ENCODE measurements around the gene ADAMTSL3.
A peak's percentile ranks its signal among the peaks of the same experiment; 100 is the strongest.

The ADAMTSL3 gene

GRCh38 chr15:83766339-83766738 is 112.4 kb downstream of the ADAMTSL3 start:
- no peak overlapping the region for H2AFZ ChIP-seq (ENCODE audit: low read depth, low read length)

GRCh38 chr15:83767741-83768140 is 113.8 kb downstream of the ADAMTSL3 start:
- H2AFZ ChIP-seq (ENCODE audit: low read depth, low read length), result no peak overlapping the region
- no peaks in the 10 kb centered on the region for H3K9me3 ChIP-seq (ENCODE audit: insufficient read depth, low read length)
- TF ChIP-seq EZH2phosphoT487 (IDR thresholded peaks at IDR 0.05; ENCODE audit: low read depth), result no peak
- TF ChIP-seq CTCF (IDR thresholded peaks at IDR 0.05; ENCODE audit: low read depth, low read length), result no peak
- H3K4me3 ChIP-seq (ENCODE audit: low read length), result no peak overlapping the region
- H3K27ac ChIP-seq (ENCODE audit: low read length), result no peak overlapping the region
- H3K4me2 ChIP-seq (ENCODE audit: low read length), result no peak overlapping the region
- no peaks in the 10 kb centered on the region for H4K20me1 ChIP-seq (ENCODE audit: insufficient read depth, low read length)
- no peak overlapping the region for H3K9ac ChIP-seq (ENCODE audit: low read length)
- no peaks in the 10 kb centered on the region for H3K4me1 ChIP-seq (ENCODE audit: low read length)
- H3K79me2 ChIP-seq (ENCODE audit: low read length), result no peaks in the 10 kb centered on the region
- no peaks in the 10 kb centered on the region for H3K36me3 ChIP-seq (replicated peaks; ENCODE audit: low read depth, low read length)
- H3K27me3 ChIP-seq (ENCODE audit: low read depth, low read length), result no peaks in the 10 kb centered on the region

More at GRCh38 chr15:83766339-83766738, 112.4 kb downstream of the ADAMTSL3 start:
- Histone ChIP-seq H3K27me3 (ENCODE audit: low read depth, low read length) (no peaks in the 10 kb centered on the region), H3K9ac (ENCODE audit: low read length) (no peak overlapping the region), H3K27ac (ENCODE audit: low read length) (no peak overlapping the region), H3K36me3 (replicated peaks; ENCODE audit: low read depth, low read length) (no peaks in the 10 kb centered on the region), H3K79me2 (ENCODE audit: low read length) (no peaks in the 10 kb centered on the region), H3K4me1 (ENCODE audit: low read length) (no peaks in the 10 kb centered on the region), H3K9me3 (ENCODE audit: insufficient read depth, low read length) (no peaks in the 10 kb centered on the region), H3K4me2 (ENCODE audit: low read length) (no peak overlapping the region), H3K4me3 (ENCODE audit: low read length) (no peak overlapping the region), H4K20me1 (ENCODE audit: insufficient read depth, low read length) (no peaks in the 10 kb centered on the region)
- no peak for TF ChIP-seq CTCF (IDR thresholded peaks at IDR 0.05; ENCODE audit: low read depth, low read length)
- TF ChIP-seq EZH2phosphoT487 (IDR thresholded peaks at IDR 0.05; ENCODE audit: low read depth), result no peak

- Histone ChIP-seq H3K27me3 (ENCODE audit: low read depth, low read length) (no peaks in the 10 kb centered on the region), H4K20me1 (ENCODE audit: insufficient read depth, low read length) (no peaks in the 10 kb centered on the region), H3K9ac (ENCODE audit: low read length) (no peak overlapping the region), H3K79me2 (ENCODE audit: low read length) (no peaks in the 10 kb centered on the region), H3K4me3 (ENCODE audit: low read length) (no peak overlapping the region), H2AFZ (ENCODE audit: low read depth, low read length) (no peak overlapping the region), H3K4me2 (ENCODE audit: low read length) (no peak overlapping the region), H3K27ac (ENCODE audit: low read length) (no peak overlapping the region), H3K9me3 (ENCODE audit: insufficient read depth, low read length) (no peaks in the 10 kb centered on the region), H3K4me1 (ENCODE audit: low read length) (no peaks in the 10 kb centered on the region), H3K36me3 (replicated peaks; ENCODE audit: low read depth, low read length) (no peaks in the 10 kb centered on the region)
- TF ChIP-seq CTCF (IDR thresholded peaks at IDR 0.05; ENCODE audit: low read depth, low read length) (no peak), EZH2phosphoT487 (IDR thresholded peaks at IDR 0.05; ENCODE audit: low read depth) (no peak)
Measured at GRCh38 chr15:83769411-83769999, 115.6 kb downstream of the ADAMTSL3 start.

- H3K36me3 ChIP-seq (replicated peaks; ENCODE audit: low read depth, low read length), result no peaks in the 10 kb centered on the region
- 0 out of 2 replicates have a peak, but pooled peaks cover 6% of the 10 kb centered on the region for H3K27me3 ChIP-seq (ENCODE audit: low read depth, low read length)
- H3K9ac ChIP-seq (ENCODE audit: low read length), result no peak overlapping the region
- H3K4me2 ChIP-seq (ENCODE audit: low read length), result no peak overlapping the region
- H3K9me3 ChIP-seq (ENCODE audit: insufficient read depth, low read length), result no peaks in the 10 kb centered on the region
- no peaks in the 10 kb centered on the region for H3K79me2 ChIP-seq (ENCODE audit: low read length)
- H3K27ac ChIP-seq (ENCODE audit: low read length), result no peak overlapping the region
- H3K4me1 ChIP-seq (ENCODE audit: low read length), result no peaks in the 10 kb centered on the region
- H3K4me3 ChIP-seq (ENCODE audit: low read length), result no peak overlapping the region
- H4K20me1 ChIP-seq (ENCODE audit: insufficient read depth, low read length), result no peaks in the 10 kb centered on the region
- H2AFZ ChIP-seq (ENCODE audit: low read depth, low read length), result no peak overlapping the region
- TF ChIP-seq EZH2phosphoT487 (IDR thresholded peaks at IDR 0.05; ENCODE audit: low read depth) (no peak), CTCF (IDR thresholded peaks at IDR 0.05; ENCODE audit: low read depth, low read length) (0 out of 2 replicates have a peak, but pooled peaks have one; percentile 11)
Measured at GRCh38 chr15:83775738-83776137, 121.8 kb downstream of the ADAMTSL3 start.
